ENCODE results near the gene OASL.
"Not testable (repeated sequence)": the region's sequence is repeated elsewhere in the genome, so short reads cannot be mapped to it uniquely, and the experiment has no call there.

Gene OASL

GRCh38 chr12:121059031-121059898 lies 20.2 kb upstream of the OASL start:
- no peak for DNase-seq (ENCODE audit: low read depth)

DNA sequence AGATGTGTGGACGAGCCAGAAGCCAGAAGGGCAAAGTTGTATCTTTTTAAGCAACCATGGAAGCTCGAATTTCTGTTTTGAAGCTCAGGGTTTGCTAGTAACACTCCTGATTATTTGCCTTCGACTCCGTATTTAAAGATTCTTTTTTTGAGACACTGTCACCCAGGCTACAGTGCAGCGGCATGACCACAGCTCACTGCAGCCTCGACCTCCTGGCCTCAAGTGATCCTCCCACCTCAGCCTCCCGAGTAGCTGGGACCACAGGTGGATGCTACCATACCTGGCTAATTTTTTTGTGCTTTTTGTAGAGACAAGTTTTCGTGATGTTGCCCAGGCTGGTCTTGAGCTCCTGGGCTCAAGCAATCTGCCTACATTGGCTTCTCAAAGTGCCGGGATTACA lies 18.7 kb upstream of the OASL start:
- no peak for DNase-seq (ENCODE audit: low read depth)

- no peak for DNase-seq (ENCODE audit: low read depth)
These were observed 14.7 kb upstream of the OASL start for GRCh38 chr12:121053706-121054105.

DNA sequence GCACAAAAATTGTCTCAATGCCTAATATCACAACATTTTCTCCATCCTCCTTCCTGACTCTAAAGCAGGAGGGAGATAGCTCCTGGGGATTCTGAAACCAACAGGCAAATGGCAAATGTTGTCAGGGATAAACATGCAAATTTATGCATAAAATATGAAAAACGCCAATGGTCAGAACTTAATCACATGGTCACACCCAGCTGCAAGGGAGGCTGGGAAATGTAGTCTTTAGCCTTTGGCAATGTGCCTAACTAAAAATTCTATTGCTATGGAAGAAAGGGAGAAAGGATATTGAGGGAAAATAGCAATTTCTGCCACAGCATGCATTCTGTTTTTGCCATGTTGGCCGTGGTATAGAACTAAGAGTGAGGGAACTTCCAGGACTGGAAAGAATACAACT lies 11.7 kb upstream of the OASL start:
- DNase-seq (ENCODE audit: low read depth) = no peak

DNA sequence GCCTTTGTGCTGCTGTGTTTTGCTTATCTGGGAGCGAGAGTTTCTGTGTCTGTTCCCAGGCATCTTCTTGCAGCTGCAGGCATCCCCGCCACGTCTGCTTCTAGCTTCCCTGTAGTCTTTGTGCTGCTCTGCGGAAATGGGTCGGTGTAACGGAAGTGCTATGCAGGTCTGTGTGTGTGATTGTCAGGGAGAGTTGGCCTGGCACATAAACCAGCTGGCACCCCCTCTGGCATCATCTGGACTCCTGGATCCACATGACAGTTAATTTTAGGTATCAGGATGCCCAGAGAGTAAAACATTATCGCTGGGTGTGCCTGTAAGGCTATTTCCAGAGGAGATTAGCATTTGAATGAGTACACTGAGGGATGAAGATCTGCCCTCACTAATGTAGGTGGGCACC lies 9.4 kb upstream of the OASL start:
- DNase-seq (ENCODE audit: low read depth) = no peak

- not testable (repeated sequence) for DNase-seq (ENCODE audit: low read depth)
These were observed 8.4 kb upstream of the OASL start for GRCh38 chr12:121047400-121047799.

DNA sequence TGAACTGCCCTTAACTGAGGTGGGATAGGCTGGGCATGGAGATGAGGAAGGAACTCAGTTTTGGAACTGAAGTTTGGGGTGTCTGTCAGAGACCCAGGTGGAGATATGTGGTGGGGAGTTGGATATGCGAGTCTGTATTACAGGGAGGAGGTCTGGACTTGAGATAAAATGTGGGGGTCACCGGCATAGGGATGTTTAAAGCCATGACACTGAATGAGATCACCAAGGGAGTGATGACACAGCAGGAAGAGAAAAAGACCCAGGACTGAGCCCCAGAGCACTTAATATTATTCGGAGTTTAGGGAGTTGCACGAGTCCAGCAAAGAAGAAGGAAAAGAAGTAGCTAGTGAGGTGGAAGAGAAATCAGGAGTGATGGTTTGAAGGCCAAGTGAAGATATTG lies 4.0 kb upstream of the OASL start:
- DNase-seq (ENCODE audit: low read depth) = no peak

GRCh38 chr12:121036810-121037326 lies 2.2 kb downstream of the OASL start:
- DNase-seq (ENCODE audit: low read depth) = peak; percentile 83

- no peak for DNase-seq (ENCODE audit: low read depth)
These were observed 4.3 kb downstream of the OASL start for GRCh38 chr12:121034616-121035305.

DNA sequence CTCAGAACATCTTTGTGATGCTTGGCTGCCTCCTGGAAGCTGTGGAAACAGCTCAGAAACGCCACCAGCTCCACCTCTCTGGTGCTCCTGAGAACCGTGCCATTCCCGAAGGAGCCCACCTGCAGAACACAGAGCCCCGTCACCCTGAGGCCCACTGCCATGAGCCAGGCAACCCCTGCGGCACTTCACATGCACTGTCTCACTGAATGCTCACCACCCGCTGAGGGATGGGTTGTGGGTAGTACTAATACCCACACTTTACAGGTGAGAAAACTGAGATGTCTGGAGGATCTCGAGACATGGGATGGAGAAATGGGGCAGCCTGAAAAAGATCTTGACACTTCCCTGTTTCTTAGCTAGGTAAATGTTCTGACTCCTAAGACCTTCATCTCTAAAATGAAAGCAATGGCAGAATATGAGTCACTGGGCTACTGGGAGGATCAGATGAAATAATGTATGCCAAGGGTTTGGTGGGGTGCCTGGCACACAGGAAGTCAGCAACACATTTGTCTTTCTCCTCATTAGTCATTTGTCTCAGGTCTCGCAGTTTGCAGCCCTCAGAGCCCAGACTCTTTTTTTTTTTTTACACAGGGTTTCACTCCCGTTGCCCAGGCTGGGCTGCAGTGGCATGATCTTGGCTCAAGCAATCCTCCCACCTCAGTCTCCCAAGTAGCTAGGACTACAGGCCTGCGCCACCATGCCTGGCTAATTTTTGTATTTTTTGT lies 5.3 kb downstream of the OASL start:
- DNase-seq (ENCODE audit: low read depth) = peak; percentile 69

- DNase-seq (ENCODE audit: low read depth) = no peak
These were observed 8.4 kb downstream of the OASL start for GRCh38 chr12:121030576-121031212.

GRCh38 chr12:121026274-121027045 lies 12.6 kb downstream of the OASL start:
- DNase-seq (ENCODE audit: low read depth) = no peak

DNA sequence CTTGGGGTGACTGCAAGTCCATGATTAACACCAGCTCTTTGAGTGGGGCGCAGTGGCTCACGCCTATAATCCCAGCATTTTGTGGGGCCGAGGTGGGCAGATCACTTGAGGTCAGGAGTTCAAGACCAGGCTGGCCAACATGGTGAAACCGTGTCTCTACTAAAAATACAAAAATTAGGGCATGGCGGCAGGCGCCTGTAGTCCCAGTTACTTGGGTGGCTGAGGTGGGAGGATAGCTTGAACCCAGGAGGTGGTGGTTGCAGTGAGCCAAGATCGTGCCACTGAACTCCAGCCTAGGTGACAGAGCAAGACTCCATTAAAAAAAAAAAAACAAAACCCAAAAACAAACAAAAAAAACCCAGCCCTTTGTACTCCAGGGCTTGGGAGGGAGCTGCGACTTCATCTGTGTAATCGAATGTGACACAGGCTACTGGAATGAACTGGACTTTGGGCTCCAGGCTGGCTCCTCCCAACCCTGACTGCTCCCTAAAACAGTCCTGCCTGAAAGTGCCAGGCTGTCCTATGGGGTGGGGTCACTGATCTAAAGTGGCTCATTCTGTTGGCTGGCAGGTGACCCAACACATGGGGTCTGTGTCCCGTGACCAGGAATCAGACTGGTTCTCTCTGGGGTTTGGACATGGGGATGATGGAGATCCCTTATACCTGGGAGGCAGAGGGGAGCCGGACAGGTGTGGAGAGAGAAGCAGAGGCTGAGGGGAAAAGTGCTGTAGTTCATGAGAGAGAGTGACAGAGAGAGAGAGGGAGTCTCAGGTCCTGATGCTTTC lies 13.4 kb downstream of the OASL start:
- no peak for DNase-seq (ENCODE audit: low read depth)

DNA sequence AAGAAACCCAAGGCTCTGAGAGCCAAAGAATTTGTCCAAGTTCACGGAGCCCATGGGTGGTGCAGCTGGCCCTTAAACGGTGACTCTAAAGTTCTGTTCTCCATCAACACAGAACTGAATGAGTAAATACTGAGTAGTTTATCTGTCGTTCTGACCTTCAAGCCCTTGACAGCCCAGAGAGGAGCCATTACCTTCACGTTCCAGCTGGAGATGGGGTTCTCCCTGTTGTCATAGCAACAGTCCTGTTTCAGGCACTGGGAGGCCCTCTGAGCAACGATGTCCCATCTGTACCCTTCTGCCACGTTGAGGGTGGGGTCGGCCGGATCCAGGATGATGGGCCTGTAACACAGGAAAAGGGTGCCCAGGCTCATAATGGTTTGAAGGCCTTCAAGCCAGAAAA lies 15.2 kb downstream of the OASL start:
- DNase-seq (ENCODE audit: low read depth) = no peak

DNA sequence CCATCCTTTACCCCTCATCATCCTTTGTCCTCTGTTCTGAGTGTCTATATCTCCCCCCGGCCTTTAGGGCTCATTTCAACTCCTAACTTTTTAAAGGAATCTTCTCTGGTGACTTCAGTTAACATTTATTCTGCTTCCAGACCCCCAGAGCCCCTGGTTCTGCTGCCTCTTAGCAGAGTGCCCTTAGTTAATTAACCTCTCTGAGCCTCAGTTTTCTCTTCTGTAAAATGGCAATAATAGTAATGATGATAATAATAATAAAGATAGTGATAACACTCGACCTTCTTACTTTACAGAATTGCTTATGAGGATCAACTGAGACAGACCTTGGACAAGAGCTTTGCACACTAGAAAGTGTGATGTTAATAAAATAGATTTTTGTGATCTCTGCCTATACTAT lies 16.3 kb downstream of the OASL start:
- no peak for DNase-seq (ENCODE audit: low read depth)

- no peak for DNase-seq (ENCODE audit: low read depth)
These were observed 17.3 kb downstream of the OASL start for GRCh38 chr12:121021754-121022153.

GRCh38 chr12:121018860-121019617 lies 20.0 kb downstream of the OASL start:
- DNase-seq (ENCODE audit: low read depth) = no peak

GRCh38 chr12:121017966-121018491 lies 21.0 kb downstream of the OASL start:
- no peak for DNase-seq (ENCODE audit: low read depth)

All from HS-5 (cell line).